Measurements from ENCODE around the gene DAAM1.

DNA sequence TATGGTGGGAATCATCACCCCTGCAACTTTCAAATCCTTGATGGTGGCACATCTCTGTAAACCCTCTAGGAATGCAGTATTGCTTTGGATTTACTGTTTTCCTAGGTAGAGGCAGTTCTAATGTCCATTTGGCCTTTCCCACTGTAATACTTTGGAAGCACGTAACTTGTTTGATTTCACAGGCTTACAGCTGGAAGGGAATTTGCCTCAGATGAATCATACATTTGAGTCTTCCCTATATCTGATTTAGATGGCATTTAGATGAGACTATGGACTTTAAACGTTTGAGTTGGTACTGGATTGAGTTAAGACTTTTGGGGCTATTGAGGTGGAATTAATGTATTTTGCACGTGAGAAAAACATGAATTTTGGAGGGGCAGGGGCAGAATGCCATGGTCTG, 35.9 kb downstream of the DAAM1 start:
- TF ChIP-seq, protein P1, sequence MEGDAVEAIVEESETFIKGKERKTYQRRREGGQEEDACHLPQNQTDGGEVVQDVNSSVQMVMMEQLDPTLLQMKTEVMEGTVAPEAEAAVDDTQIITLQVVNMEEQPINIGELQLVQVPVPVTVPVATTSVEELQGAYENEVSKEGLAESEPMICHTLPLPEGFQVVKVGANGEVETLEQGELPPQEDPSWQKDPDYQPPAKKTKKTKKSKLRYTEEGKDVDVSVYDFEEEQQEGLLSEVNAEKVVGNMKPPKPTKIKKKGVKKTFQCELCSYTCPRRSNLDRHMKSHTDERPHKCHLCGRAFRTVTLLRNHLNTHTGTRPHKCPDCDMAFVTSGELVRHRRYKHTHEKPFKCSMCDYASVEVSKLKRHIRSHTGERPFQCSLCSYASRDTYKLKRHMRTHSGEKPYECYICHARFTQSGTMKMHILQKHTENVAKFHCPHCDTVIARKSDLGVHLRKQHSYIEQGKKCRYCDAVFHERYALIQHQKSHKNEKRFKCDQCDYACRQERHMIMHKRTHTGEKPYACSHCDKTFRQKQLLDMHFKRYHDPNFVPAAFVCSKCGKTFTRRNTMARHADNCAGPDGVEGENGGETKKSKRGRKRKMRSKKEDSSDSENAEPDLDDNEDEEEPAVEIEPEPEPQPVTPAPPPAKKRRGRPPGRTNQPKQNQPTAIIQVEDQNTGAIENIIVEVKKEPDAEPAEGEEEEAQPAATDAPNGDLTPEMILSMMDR (IDR thresholded peaks at IDR 0.05), result no peak
- no peak for TF ChIP-seq POLR2A (IDR thresholded peaks at IDR 0.05)

Data from uterus (tissue), 2 donors.